Activated gamma-delta T cell treated with anti-CD3 and anti-CD28 coated beads, Interleukin-2, amount 50 U/mL, for 16 hours (primary cell): ENCODE measurements around the gene TTC38.

Experiments
- DNase-seq: peaks from one replicate; pipeline ENCODE4 v3.0.0-alpha.2; 2020; ENCODE audit warnings: low read depth

The TTC38 gene

GRCh38 chr22:46278656-46279645 is 11.1 kb downstream of the TTC38 start:
- DNase-seq = no peak

DNA sequence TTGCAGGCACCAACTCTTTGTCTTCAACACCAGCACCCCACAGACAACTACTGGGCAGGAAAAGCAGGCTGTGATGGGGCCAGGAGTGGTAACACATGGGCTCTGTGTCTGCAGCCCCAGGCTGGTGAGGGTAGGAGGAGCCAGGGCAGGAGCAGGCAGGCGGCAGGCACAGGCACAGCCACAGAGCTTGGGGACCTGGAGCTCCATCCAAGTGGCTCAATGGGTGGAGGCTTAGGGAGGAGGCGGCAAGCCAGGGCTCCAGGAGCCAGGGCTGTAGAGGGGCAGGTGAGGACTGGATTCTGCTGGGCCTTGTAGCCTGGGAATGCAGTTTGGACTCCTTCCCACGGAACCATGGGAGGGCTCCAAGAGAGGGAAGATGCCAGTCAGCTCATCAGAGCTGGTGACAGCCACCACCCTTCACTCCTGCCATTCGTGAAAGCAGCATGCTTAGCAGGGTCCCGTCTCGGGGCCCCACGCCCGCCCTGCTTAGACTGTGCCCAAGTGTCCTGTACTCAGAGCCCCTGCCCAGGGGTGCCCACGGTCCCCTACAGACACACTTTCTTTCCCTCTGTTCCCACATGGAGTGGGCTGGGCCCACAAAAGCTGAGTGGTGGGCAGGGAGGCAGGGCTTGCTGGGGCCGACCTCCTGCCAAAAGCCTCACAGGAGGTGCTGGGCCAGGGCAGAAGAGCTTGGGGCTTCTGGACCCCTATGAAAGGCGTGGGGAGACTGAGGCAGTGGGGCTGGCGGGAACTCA is 12.4 kb downstream of the TTC38 start:
- DNase-seq = no peak

DNA sequence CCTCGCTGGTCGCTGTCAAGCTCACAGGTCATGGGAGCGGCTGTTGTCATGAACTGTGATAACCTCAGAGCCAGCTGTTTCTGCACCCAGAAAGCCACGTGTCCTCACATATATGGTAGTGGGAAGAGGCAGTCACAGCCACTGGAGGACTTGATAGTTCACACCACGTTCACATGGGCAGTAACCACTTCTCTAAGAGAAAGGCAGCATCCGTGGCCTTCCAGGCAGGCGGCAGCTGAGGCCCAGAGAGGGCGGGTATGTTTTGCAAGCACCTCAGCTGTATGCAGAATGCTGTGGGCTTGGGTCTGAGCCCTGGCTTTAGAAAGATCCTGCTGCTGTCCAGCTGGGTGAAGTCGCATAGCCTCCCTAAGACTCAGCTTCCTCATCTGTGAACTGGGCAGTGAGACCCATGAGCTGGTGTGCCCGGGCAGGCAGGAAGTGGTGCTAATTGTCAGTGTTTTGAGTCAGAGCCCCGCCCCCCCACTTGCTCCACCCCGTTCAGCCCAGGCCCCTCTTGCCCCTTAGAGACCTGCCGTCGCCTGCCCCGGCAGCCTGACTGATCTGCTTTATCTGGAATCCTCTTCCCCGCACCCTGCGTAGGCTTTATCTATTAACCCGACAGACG is 13.3 kb downstream of the TTC38 start:
- no peak for DNase-seq

GRCh38 chr22:46281866-46282678 is 14.3 kb downstream of the TTC38 start:
- DNase-seq = no peak

DNA sequence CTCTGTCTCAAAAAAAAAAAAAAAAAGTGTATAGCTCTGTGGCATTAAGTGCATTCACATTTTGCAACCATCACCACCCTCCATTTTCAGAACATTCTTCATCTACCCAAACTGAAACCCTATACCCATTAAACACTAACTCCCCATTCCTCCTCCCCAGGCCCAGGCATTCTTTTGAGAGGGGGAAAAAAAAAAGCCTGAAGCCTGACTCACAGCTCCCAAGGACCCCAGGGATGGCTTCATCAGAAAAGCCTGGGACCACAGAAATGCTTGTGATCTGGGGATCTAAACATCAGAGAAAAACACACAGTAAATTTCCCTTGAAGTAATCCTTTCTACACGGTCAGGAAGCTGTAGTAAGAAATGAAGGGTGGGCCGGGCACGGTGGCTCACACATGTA is 18.2 kb downstream of the TTC38 start:
- DNase-seq = no peak

DNA sequence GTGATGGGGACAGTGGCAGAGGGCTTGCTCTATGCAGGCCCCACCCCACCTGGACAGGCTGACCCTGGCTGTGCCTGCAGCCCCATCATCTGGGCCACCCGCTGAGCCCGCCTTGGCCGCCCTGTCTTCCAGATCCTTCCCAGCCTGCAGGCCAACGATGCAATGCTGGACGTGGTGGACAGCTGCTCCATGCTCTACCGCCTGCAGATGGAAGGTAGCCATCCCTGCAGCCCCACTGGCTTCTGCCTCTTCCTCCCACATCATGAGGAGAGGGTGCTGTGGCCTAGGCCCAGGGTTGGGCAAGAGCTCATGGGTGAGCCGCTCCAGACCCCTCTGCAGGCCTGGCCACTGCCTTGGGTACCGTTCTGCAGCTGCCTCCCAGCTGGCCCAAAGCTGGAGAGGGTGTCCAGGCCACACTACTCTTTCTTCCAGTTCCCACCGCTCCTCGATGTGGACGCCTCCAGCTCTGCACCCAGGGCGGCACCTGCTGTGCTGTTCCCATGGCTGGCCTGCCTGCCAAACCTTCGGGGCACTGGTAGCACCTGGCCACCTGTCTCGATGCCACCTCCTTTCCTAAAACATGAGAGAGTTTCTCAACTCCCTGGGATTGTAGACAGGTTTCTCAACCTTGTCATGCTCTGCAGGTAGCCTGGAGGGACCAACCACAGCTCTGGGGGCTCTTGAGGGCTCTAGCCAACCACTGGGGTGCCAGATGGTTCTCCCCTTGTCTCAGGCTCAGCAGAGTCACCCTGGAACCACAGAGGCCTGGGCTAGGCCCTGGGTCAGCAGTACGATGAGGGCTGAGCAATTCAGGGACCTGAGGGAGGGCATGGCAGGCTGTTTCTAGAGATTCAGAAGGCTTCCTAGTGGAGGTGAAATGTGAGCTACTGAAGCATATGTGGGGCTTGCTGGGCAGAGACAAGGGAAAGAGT is 19.4 kb downstream of the TTC38 start:
- DNase-seq = no peak

GRCh38 chr22:46287873-46288751 is 20.3 kb downstream of the TTC38 start:
- DNase-seq = no peak

DNA sequence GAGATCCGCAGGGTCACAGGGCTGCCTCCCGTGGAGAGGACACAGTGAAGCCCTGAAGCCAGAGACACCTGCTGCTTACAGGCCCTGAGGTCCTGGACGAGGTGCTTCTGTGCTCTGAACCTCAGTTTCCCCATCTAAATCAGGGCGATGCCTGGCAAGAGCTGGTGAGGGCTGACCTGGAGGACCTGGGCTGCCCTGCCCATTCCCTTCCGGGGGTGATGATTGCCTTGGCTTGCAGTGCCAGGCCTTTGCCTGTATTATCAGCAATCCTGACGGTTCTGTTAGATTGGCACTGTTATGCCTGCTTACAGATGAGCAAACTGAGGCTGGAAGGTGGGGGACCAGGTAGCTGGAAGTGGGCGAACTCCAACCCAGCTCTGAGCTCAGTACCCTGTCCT is 21.0 kb downstream of the TTC38 start:
- DNase-seq = no peak

DNA sequence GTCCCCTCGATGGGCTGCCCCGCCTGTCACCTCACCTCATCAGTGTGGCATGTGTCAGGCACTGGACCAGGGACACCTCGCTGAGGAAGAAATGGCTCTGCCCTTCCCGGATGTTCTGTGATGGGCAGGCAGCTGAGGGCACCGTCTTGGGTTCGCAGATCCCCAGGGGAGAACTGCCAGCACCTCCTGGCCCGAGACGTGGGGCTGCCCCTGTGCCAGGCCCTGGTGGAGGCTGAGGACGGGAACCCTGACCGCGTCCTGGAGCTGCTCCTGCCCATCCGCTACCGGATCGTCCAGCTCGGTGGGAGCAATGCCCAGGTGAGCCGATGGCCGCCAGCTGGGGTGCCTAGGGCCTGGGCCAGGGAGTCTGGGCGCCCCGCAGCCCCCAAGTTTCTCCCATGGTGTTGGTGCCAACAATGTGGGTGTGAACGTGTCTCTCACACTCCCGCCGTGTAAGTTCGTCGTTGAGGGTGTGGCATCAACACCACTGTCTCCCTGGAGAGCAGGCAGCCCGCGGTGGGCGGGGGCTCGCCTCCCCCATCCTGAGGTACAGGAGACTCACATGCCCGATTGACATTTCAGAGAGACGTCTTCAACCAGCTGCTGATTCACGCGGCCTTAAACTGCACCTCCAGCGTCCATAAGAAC is 21.6 kb downstream of the TTC38 start:
- DNase-seq = no peak

- no peak for DNase-seq
Observed at GRCh38 chr22:46290121-46290842, 22.5 kb downstream of the TTC38 start.

GRCh38 chr22:46290843-46291785 is 23.3 kb downstream of the TTC38 start:
- no peak for DNase-seq

GRCh38 chr22:46292173-46292572 is 24.4 kb downstream of the TTC38 start:
- DNase-seq = no peak

DNA sequence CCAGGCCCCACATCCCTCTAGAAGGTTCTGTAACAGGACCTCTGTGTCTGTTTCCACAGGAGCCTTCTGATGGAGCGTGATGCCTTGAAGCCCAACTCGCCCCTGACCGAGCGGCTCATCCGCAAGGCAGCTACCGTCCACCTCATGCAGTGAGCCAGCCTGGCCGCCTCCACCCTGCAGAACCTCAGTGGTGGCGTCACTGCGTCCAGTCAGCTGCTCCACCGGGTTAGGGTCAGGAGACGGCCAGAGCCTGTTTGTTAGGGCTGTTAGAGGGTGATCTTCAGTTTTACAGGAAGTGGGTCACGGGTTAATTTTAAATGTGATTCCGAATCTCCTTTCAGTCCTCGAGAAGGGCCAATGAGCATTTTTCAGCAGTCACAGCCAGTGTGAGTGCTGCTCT is 24.9 kb downstream of the TTC38 start:
- DNase-seq = no peak

- no peak for DNase-seq
Observed at GRCh38 chr22:46293577-46294260, 25.9 kb downstream of the TTC38 start.

DNA sequence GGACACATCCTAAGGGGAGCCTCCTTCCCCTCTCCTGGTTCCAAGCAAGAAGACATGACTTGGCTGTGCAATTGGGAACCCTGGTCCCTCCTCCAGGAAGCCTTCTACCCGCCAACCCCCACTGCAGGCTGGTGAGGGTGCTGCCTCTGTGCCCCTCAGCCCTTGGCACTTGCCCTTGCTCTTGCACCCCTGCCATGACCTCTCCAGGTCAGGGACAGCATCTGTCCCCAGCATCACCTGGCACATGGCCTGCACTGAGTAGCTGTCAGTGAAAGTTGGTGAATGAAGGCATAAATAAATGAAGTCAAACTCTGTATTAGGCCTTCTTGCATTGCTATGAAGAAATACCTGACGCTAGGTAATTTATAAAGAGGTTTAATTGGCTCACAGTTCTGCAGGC is 27.0 kb downstream of the TTC38 start:
- no peak for DNase-seq

- no peak for DNase-seq
Observed at GRCh38 chr22:46295277-46295971, 27.6 kb downstream of the TTC38 start.
